Trophoblast cell (in vitro differentiated cells and primary cell): ENCODE measurements around the gene INSIG1.
A peak's percentile ranks its signal among the peaks of the same experiment; 100 is the strongest.

Source experiments
- DNase-seq, 2 donors: peaks; one replicate each; pipeline ENCODE4 v3.0.0-alpha.2; 2016
- H2AFZ ChIP-seq: 2 replicates; pipeline ENCODE4 v1.6.1; 2013; ENCODE audit warnings: low read length, moderate library complexity, mild to moderate bottlenecking; ENCODE audit not compliant: insufficient read depth, poor library complexity
- H2AK5ac ChIP-seq: 2 replicates; pipeline ENCODE4 v1.6.1; 2013; ENCODE audit warnings: mild to moderate bottlenecking, low read length
- H2BK120ac ChIP-seq: 2 replicates; pipeline ENCODE4 v1.6.1; 2013; ENCODE audit warnings: low read length, mild to moderate bottlenecking, moderate library complexity; ENCODE audit not compliant: insufficient read depth, poor library complexity
- H2BK12ac ChIP-seq: 2 replicates; pipeline ENCODE4 v1.6.1; 2013; ENCODE audit warnings: mild to moderate bottlenecking, low read length, moderate library complexity
- H2BK5ac ChIP-seq: 2 replicates; pipeline ENCODE4 v1.6.1; 2013; ENCODE audit warnings: low read length, low read depth, moderate library complexity, mild to moderate bottlenecking; ENCODE audit not compliant: poor library complexity
- H3K14ac ChIP-seq: 2 replicates; pipeline ENCODE4 v1.6.1; 2013; ENCODE audit warnings: mild to moderate bottlenecking, low read length
- H3K18ac ChIP-seq: 2 replicates; pipeline ENCODE4 v1.6.1; 2013; ENCODE audit warnings: mild to moderate bottlenecking, low read length
- H3K23ac ChIP-seq: 2 replicates; pipeline ENCODE4 v1.6.1; 2013; ENCODE audit warnings: low read length
- H3K27ac ChIP-seq: 2 replicates; pipeline ENCODE4 v1.5.1; 2013; ENCODE audit warnings: low read depth, mild to moderate bottlenecking, inconsistent platforms, low read length, moderate library complexity
- H3K27me3 ChIP-seq: 2 replicates; pipeline ENCODE4 v1.6.1; 2013; ENCODE audit warnings: inconsistent platforms, mild to moderate bottlenecking, low read length, moderate library complexity; ENCODE audit not compliant: insufficient read depth
- H3K36me3 ChIP-seq, 2 experiments: 1 replicate in 1 of 2; 2 replicates in 1 of 2; pipeline ENCODE4 v1.6.1; 2013; ENCODE audit warnings: low read length in 2 of 2, mild to moderate bottlenecking in 2 of 2, moderate library complexity in 1 of 2; ENCODE audit not compliant: insufficient read depth in 2 of 2, control insufficient read depth in 1 of 2
- H3K4ac ChIP-seq: 2 replicates; pipeline ENCODE4 v1.6.1; 2013; ENCODE audit warnings: low read depth, mild to moderate bottlenecking, low read length, moderate library complexity
- H3K4me1 ChIP-seq, 2 experiments: 1 replicate in 1 of 2; 2 replicates in 1 of 2; pipeline ENCODE4 v1.6.1; 2013; ENCODE audit warnings: low read length in 2 of 2, mild to moderate bottlenecking in 2 of 2, moderate library complexity in 1 of 2; ENCODE audit not compliant: insufficient read depth in 2 of 2, control insufficient read depth in 1 of 2
- H3K4me2 ChIP-seq: 2 replicates; pipeline ENCODE4 v1.6.1; 2013; ENCODE audit warnings: inconsistent platforms, mild to moderate bottlenecking, low read length, moderate library complexity
- H3K4me3 ChIP-seq: 2 replicates; pipeline ENCODE4 v1.5.1; 2013; ENCODE audit warnings: mild to moderate bottlenecking, low read depth, low read length, inconsistent platforms
- H3K79me1 ChIP-seq: one replicate; pipeline ENCODE4 v1.6.1; 2013; ENCODE audit warnings: low read length
- H3K79me2 ChIP-seq: 2 replicates; pipeline ENCODE4 v1.6.1; 2013; ENCODE audit warnings: low read length, mild to moderate bottlenecking; ENCODE audit not compliant: control insufficient read depth, insufficient read depth, poor library complexity
- H3K9ac ChIP-seq: 2 replicates; pipeline ENCODE4 v1.6.1; 2013; ENCODE audit warnings: mild to moderate bottlenecking, low read length
- H3K9me3 ChIP-seq: 2 replicates; pipeline ENCODE4 v1.6.1; 2013; ENCODE audit warnings: low read depth, mild to moderate bottlenecking, control low read depth, inconsistent platforms, low read length; ENCODE audit not compliant: insufficient read depth
- H4K12ac ChIP-seq: 2 replicates; pipeline ENCODE4 v1.6.1; 2013; ENCODE audit warnings: low read depth, mild to moderate bottlenecking, low read length, moderate library complexity
- H4K8ac ChIP-seq: 2 replicates; pipeline ENCODE4 v1.6.1; 2013; ENCODE audit warnings: low read depth, mild to moderate bottlenecking, low read length, moderate library complexity
- H4K91ac ChIP-seq: one replicate; pipeline ENCODE4 v1.6.1; 2013; ENCODE audit warnings: low read depth, mild to moderate bottlenecking, low read length, moderate library complexity
- WGBS: extraction: QIAGEN DNeasy Blood & Tissue Kit; methylation state at CpG from one replicate; pipeline ENCODE4 v1.1.7; 2013; ENCODE audit warnings: missing lambda C conversion rate; ENCODE audit not compliant: insufficient read length, insufficient coverage; ENCODE audit errors: extremely low coverage; 5-methylcytosine and 5-hydroxymethylcytosine counted together

The INSIG1 gene

DNA sequence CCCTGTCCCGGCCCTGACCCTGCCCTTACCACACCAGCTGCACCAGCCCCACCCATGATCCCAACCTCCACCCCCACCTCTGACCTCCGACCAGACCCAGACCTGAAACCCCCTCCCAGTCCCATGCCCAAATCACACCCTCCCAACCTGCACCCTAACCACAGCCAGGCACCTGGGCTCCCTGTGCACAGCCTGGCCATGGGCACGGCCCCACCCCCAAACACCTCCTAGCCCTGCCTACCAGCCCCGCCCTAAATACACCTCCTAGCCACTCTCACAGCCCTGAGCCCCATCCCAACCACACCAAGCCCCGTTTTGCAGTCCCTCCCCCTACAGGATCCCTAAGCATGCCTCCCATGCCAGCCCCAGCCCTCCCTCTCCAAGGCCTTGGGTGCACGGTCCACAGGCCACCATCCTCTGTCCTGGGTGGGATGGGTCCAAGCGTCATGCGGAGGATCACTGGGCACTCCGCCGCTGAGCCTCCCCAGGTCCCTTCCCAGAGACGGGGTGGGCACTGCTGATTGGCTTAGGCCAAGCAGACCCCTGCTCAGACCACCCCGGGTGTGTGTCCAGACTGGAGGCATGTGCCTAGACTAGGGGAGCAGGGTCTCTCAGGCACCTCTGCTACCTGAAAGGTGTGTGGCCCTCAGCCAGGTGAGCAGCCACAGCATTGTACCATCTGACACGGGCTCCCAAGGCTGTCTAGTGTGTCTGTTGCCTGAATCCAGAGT is 30.1 kb downstream of the INSIG1 start:
- H2AK5ac ChIP-seq: no peak overlapping the region
- DNase-seq: no peak
- H2BK5ac ChIP-seq: no peak overlapping the region
- H4K8ac ChIP-seq: no peak overlapping the region
- no peaks in the 10 kb centered on the region for H3K4me1 ChIP-seq
- no peak overlapping the region for H3K4me2 ChIP-seq
- no peak overlapping the region for H4K91ac ChIP-seq
- H2BK120ac ChIP-seq: no peak overlapping the region
- H4K12ac ChIP-seq: no peak overlapping the region
- no peaks in the 10 kb centered on the region for H3K27me3 ChIP-seq
- no peak overlapping the region for H3K9ac ChIP-seq
- H3K14ac ChIP-seq: no peak overlapping the region
- H3K18ac ChIP-seq: no peak overlapping the region
- no peak overlapping the region for H3K27ac ChIP-seq
- no peak overlapping the region for H2AFZ ChIP-seq
- H3K79me1 ChIP-seq: no peaks in the 10 kb centered on the region
- no CpG with 5 or more reads among the region's 13 CpGs for WGBS
- H3K9me3 ChIP-seq: peaks cover 2% of the 10 kb centered on the region
- H3K4ac ChIP-seq: no peak overlapping the region
- H2BK12ac ChIP-seq: no peak overlapping the region
- no peaks in the 10 kb centered on the region for H3K79me2 ChIP-seq
- no peak overlapping the region for H3K4me3 ChIP-seq
- no peaks in the 10 kb centered on the region for H3K36me3 ChIP-seq
- H3K23ac ChIP-seq: no peak overlapping the region

DNA sequence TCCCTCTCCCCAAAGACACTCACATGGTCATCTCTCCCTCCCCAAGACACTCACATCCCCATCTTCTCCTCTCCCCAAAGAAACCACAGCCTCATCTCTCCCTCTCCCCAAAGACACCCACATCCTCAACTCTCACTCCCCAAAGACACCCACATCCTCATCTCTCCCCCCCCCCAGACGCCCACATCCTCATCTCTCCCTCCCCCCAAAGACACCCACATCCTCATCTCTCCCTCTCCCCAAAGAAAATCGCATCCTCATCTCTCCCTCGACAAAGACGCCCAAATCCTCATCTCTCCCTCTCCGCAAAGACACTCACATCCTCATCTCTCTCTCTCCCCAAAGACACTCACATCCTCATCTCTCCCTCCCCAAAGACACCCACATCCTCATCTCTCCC is 31.5 kb downstream of the INSIG1 start:
- Histone ChIP-seq H3K23ac (no peak overlapping the region), H3K79me2 (no peaks in the 10 kb centered on the region), H2BK12ac (no peak overlapping the region), H3K4me3 (no peak overlapping the region), H4K91ac (no peak overlapping the region), H3K14ac (no peak overlapping the region), H3K27me3 (no peaks in the 10 kb centered on the region), H4K12ac (no peak overlapping the region), H3K36me3 (no peaks in the 10 kb centered on the region), H2AFZ (no peak overlapping the region), H3K27ac (no peak overlapping the region), H2BK5ac (no peak overlapping the region), H4K8ac (no peak overlapping the region), H3K79me1 (no peaks in the 10 kb centered on the region), H3K4me1 (no peaks in the 10 kb centered on the region), H3K4ac (no peak overlapping the region), H3K9me3 (peaks cover 2% of the 10 kb centered on the region), H3K18ac (no peak overlapping the region), H2BK120ac (no peak overlapping the region), H3K9ac (no peak overlapping the region), H2AK5ac (no peak overlapping the region), H3K4me2 (no peak overlapping the region)
- DNase-seq: no peak
- no CpG with 5 or more reads among the region's 5 CpGs for WGBS

DNA sequence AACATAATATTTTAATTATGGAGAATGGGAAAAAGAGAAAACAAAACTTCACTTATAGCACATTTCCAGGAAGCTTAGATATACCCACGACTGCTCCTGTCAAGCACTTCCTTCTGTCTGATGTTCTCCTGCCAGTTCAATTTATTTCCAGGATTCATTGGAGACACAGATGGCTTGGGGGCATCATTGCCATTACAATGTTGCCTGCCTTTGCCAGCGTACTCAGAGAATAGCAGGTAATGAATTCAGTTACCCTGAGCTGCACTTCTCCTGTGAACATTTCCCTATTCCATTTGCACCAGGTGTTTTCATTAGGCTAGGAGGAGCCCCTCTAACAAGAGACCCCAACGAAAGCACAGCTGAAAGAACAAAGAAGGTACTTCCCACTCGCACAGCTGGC is 33.7 kb downstream of the INSIG1 start:
- no peaks in the 10 kb centered on the region for H3K27me3 ChIP-seq
- no peak overlapping the region for H4K8ac ChIP-seq
- no peaks in the 10 kb centered on the region for H3K79me2 ChIP-seq
- H3K4me3 ChIP-seq: no peak overlapping the region
- no peak overlapping the region for H3K23ac ChIP-seq
- no peak for DNase-seq
- H3K4ac ChIP-seq: no peak overlapping the region
- no peak overlapping the region for H2BK120ac ChIP-seq
- no peak overlapping the region for H2AK5ac ChIP-seq
- H3K18ac ChIP-seq: no peak overlapping the region
- peaks cover 4% of the 10 kb centered on the region for H3K9me3 ChIP-seq
- no peak overlapping the region for H2BK12ac ChIP-seq
- H3K27ac ChIP-seq: no peak overlapping the region
- no peaks in the 10 kb centered on the region for H3K36me3 ChIP-seq
- H4K91ac ChIP-seq: no peak overlapping the region
- no peak overlapping the region for H3K9ac ChIP-seq
- H2AFZ ChIP-seq: no peak overlapping the region
- H3K79me1 ChIP-seq: no peaks in the 10 kb centered on the region
- no peak overlapping the region for H3K4me2 ChIP-seq
- no peaks in the 10 kb centered on the region for H3K4me1 ChIP-seq
- H2BK5ac ChIP-seq: no peak overlapping the region
- H3K14ac ChIP-seq: no peak overlapping the region
- no CpG with 5 or more reads among the region's 4 CpGs for WGBS
- H4K12ac ChIP-seq: no peak overlapping the region

DNA sequence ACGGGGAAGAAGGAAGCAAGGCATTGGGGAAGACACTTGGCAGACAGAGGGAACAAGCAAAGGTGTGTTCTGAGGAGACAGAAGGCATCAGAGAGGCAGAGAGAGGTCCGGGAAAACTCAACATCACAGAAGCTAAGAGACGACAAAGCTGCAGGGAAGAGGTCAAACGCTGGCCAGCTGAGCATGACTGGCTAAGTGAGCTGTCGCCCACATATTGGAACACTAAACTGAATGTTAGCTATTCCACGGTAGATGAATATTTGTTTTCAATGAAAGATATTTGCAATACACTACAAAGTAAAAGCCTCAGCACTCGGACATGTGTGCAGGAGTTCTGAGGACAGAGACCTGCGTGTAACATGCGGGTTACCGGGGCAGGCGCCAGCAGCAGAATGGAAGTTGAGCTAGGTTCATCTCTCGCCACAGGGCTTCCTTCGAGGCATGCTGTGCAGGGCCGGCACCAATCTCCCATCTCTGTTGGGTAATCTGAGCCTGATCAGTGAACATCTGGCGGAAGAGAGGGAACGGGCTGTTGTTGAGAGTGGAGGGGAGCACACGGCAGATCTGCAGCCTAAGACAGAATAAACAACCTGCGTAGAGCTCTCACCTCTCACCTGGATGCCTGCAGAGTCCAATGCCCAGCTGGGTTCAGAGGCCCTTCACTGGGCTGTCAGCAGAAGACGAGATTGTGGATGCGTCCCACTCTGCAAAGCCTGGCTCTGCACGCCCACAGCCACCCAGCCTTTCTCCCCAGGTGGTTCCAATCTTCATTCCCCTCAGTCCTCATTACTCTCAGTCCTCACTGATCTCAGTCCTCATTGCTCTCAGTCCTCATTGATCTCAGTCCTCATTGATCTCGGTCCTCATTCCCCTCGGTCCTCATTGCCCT is 35.9 kb downstream of the INSIG1 start:
- no peak overlapping the region for H2AFZ ChIP-seq
- no peak overlapping the region for H2AK5ac ChIP-seq
- no peaks in the 10 kb centered on the region for H3K79me1 ChIP-seq
- no CpG with 5 or more reads among the region's 23 CpGs for WGBS
- H4K8ac ChIP-seq: no peak overlapping the region
- H4K12ac ChIP-seq: no peak overlapping the region
- no peak overlapping the region for H4K91ac ChIP-seq
- H3K18ac ChIP-seq: no peak overlapping the region
- no peaks in the 10 kb centered on the region for H3K36me3 ChIP-seq
- H3K23ac ChIP-seq: no peak overlapping the region
- H3K4ac ChIP-seq: no peak overlapping the region
- H3K27me3 ChIP-seq: no peaks in the 10 kb centered on the region
- no peaks in the 10 kb centered on the region for H3K4me1 ChIP-seq
- no peaks in the 10 kb centered on the region for H3K79me2 ChIP-seq
- no peak overlapping the region for H3K4me2 ChIP-seq
- no peak overlapping the region for H3K4me3 ChIP-seq
- H3K9me3 ChIP-seq: peaks cover 4% of the 10 kb centered on the region
- H2BK5ac ChIP-seq: no peak overlapping the region
- H2BK12ac ChIP-seq: no peak overlapping the region
- H3K27ac ChIP-seq: no peak overlapping the region
- no peak overlapping the region for H3K9ac ChIP-seq
- no peak overlapping the region for H2BK120ac ChIP-seq
- no peak overlapping the region for H3K14ac ChIP-seq
- DNase-seq: peak; percentile 98 to 99
